GM19239 (cell line): ENCODE data around the gene KIAA0232.
A peak's percentile ranks its signal among the peaks of the same experiment; 100 is the strongest.
"Not testable (repeated sequence)": the region's sequence is repeated elsewhere in the genome, so short reads cannot be mapped to it uniquely, and the experiment has no call there.

Experiments used
- DNase-seq: peaks from one replicate; pipeline ENCODE4 v3.0.0; 2011; ENCODE audit warnings: low spot score; ENCODE audit not compliant: insufficient read length
- FAIRE-seq: peaks from 2 replicates; lab custom pipeline; 2011; peaks lifted over from hg19 to GRCh38; lab: Jason Lieb, UNC

Gene KIAA0232

GRCh38 chr4:6910340-6910959 lies 127.9 kb downstream of the KIAA0232 start:
- no peak for DNase-seq
- no peak for FAIRE-seq

DNA sequence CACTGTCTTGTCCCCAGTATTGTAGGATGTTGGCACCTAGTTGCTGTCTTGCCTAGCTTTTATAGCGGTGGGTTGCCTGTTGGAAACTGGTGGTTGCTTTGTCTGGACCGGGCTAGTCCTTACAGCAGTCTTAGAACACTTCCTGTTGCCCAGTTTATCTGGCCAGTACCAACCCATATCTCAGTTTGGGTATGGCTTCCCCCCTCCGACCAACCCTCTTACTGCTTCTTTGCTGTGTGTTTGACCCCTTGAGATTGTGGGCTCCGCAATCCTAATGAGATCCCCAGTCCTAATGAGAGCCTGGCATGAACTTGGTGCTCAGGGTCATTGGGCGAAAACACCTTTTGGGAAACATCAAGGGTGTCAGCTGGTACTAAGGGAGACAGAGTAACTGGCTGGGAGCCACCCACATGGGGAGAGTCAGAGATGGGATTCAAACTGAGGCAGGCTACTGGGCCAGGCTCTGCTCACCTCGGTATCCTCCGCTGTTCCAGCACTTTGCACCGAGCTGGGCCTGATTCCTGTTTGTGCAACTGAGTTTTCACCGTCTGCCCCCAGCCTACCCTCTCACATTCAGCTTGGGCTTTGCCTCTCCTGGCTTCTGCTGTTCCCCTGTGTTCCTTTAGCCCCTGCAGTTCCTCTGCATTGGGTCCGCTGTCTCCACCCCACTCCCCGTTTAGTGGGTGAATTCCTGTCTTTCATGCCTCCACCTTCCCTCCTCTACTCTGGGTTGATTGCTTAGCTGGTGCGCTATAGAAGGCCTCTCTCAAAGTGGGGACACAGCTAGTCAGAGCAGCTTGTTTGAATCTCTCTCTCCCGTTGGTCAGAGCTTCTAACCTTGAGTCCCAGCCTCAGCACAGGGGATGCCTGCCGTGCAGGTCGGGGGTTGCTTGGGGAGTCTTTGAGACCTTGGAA lies 128.7 kb downstream of the KIAA0232 start:
- no peak for FAIRE-seq
- DNase-seq, result no peak

DNA sequence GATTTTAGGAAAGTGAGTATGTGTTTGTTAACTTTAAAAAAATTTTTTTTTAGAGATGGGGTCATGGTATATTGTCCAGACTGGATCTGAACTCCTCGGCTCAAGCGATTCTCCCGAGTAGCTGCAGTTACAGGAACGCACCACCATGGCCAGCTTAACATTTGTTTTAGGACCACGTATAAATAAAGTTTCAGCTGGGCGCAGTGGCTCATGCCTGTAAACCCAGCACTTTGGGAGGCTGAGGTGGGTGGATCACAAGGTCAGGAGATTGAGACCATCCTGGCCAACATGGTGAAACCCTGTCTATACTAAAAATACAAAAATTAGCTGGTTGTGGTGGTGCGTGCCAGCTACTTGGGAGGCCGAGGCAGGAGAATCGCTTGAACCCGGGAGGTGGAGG lies 129.4 kb downstream of the KIAA0232 start:
- DNase-seq, FAIRE-seq: not testable (repeated sequence)

GRCh38 chr4:6912441-6912840 lies 129.9 kb downstream of the KIAA0232 start:
- FAIRE-seq (no peak), DNase-seq (no peak)

- FAIRE-seq, result no peak
Observed at GRCh38 chr4:6913350-6913905, 130.9 kb downstream of the KIAA0232 start.

DNA sequence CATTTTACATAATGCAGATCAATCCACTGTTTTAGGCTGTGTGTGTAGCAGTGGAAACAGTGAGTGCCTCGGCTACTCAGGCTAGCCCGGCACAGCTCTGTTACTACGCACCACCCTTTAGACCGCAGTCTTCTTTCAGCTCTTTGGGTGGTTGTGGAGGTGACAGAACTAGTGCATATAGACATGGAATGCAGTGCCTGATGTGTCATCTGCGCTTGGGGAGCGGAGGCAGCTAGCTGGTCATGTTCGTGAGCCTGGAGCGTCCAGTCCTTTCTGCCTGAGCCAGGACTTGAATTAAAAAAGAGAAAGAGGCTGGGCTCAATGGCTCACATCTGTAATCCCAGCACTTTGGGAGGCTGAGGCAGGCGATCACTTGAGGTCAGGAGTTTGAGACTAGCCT lies 131.9 kb downstream of the KIAA0232 start:
- DNase-seq (no peak), FAIRE-seq (no peak)

More at GRCh38 chr4:6913350-6913905, 130.9 kb downstream of the KIAA0232 start:
- DNase-seq, result no peak

DNA sequence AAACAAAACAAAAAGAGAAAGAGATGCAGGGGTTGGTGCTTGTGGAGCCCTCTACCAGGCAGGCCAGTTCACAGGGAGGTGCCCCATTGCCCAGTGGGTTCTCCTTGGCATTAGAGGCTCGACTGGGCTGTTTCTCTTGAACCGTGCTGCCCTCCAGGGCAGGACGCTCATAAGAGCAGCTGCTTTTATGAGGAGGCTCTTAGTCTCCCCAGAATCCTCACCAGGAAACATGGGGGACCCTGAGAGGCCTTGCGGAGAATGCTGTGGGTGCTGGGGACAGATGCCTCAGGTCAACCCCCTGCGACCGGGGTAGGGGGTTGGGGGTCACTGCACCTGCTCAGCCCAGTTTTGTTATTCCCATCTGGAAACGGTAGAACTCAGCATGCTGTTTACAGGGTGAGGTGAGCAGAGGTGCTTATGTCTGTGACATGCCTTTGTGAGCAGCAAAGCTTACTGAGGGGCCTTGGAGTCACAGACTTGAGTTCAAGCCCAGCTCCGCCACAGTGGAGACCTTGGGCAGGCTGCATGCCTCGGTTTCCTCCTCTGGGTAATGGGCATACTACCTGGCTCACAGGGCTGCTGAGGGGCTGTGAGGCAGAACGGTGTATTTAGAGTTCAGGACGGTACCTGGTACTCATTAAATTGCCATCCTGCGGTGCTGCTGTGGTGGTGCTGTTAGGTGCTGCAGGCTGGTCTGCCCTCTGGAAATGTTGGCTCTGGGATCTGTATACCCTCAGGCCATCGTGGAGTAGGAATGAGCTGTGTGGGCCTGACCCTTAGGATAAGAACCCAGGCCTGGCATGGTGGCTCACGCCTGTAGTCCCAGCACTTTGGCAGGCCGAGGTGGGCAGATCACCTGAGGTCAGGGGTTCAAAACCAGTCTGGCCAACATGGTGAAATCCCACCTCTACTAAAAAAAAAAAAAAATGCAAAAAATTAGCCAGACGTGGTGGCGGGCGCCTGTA lies 132.8 kb downstream of the KIAA0232 start:
- FAIRE-seq, result no peak

GRCh38 chr4:6916069-6916586 lies 133.6 kb downstream of the KIAA0232 start:
- no peak for FAIRE-seq
- no peak for DNase-seq

More for the DNA sequence above, 132.8 kb downstream of the KIAA0232 start:
- DNase-seq, result no peak

DNA sequence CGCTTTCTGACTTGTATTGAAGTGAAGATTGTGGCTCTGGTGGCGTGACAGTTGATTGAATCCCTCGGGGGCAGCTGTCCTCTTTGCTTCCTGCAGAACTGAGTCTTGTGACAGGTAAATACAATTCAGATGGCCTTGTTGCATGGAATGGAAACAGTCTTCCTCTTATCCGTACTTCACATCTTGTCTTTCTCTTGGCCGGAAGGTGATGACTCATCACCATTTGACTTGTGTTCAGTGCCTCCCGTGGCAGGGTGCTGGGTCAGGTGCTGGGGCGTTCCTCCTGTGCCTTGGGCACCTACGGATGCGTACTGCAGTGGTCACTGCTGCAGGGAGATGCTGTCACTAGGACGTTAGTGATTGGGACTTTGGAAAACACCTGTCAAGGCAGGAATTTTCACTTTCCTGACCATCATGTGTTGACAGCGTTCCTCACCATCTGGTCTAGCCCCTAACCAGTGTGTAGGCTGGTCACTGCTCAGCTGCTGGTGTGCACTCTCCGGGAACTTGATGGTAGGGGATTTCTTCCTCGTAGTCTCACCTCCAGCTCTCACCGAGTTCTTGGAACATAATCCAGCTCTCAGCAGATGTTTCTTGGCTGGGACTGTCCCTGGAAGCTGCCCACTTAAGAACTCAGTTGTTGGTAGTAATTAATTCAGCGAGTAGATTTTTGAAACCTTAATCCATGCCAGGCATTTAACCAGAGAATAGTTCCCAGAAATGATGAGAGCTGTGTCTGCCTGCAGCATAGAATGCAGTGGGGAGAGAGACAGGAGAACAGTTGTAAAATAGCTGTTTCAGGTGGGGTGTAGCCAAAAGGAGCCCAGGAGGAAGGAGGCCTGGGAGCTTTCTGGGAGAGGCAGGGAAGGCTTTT lies 134.3 kb downstream of the KIAA0232 start:
- FAIRE-seq (peak; percentile 56), DNase-seq (no peak)

- peak; percentile 83 for FAIRE-seq
Observed at GRCh38 chr4:6917461-6918271, 135.1 kb downstream of the KIAA0232 start.

DNA sequence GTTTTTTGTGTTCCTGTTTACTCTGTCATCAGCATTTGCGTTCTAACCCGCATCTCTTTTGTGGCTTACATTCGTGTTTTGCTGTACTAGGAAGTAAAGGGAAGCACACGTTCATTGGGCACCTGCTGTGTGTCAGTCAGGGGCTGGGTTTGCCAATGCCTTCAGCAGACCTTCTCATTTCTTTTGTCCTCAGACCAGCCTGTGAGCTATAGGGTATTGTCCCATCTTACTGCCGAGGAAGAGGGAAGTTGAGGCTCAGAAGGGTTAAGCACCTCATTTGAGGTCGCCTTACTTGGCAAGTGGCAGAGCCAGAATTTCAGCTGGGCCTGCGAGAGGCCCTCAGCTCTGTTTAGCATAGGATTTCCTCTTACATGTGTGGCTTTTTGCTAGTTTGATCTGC lies 135.8 kb downstream of the KIAA0232 start:
- no peak for DNase-seq
- peak; percentile 67 for FAIRE-seq

More at GRCh38 chr4:6917461-6918271, 135.1 kb downstream of the KIAA0232 start:
- no peak for DNase-seq

DNA sequence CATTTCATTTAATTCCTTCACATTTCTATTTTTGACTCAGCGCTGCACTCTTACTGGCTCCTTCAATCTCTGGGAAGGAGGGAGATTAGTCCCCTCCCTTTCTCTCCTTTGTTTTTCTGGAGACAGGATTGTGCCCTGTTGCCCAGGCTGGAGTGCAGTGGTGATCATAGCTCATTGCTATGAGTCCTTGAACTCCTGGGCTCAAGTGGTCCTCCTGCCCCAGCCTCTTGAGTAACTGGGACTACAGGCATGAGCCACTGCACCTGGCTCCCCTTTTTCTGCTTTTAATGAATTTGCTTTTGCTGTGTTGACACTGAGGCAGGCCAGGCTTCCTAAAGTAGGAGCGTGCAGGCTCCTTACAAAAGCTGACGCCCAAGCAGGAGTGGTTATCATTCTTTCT lies 137.6 kb downstream of the KIAA0232 start:
- FAIRE-seq, result no peak
- no peak for DNase-seq

- no peak for FAIRE-seq
- no peak for DNase-seq
Observed at GRCh38 chr4:6923507-6923906, 141.0 kb downstream of the KIAA0232 start.

- DNase-seq, result no peak
- FAIRE-seq, result no peak
Observed at GRCh38 chr4:6924361-6924779, 141.8 kb downstream of the KIAA0232 start.

GRCh38 chr4:6925357-6925836 lies 142.9 kb downstream of the KIAA0232 start:
- no peak for FAIRE-seq
- DNase-seq, result no peak

GRCh38 chr4:6926081-6926480 lies 143.6 kb downstream of the KIAA0232 start:
- DNase-seq, result no peak
- no peak for FAIRE-seq

DNA sequence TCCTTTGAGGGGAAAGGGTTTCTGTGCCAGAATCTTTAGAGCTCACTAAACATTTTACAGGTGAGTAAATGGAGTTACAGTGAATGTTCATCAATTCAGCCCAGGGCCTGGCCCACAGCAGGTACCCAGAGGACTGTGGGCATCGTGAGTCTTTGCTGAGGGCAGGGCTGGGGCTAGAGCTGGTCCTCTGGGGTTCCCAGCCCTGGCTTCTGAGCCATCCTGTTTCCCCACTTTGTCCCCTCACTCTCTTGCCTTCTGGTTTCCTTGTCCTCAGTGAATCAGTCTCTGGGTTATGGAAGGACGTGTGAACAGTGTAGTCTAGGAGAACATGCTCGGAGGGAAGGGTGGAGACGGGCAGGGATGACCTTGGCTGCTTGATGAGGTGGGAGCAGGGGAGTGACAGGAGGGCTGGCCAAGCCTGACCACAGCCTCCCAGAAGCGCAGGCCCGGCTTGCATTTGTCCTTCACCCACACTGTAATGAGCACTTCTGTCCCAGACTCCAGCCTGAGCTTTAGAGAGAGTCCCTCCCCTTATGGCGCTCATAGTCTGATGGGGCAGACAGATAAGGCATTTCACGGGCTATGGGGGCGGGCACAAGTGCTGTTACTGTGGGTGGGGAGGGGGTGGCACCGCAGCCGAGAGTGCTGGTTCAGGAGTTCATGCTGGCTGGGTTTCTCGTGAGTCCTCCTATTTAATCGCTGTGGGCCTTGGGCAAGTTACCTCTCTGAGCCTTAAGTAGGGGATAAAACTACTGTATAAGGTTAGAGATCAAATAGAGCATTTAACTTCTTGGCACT lies 144.4 kb downstream of the KIAA0232 start:
- DNase-seq (no peak), FAIRE-seq (no peak)
